Fibroblast of skin of abdomen (primary cell): ENCODE results near the gene SAMD5. TPM values are rescaled to one million over a fixed set of nuclear protein-coding genes. Genes with fewer than 3 reads are reported as not detected.

Experiments
- DNase-seq: peaks from one replicate; pipeline ENCODE4 v3.0.0-alpha.2; 2013
- polyA plus RNA-seq, 2 experiments: library from polyadenylated mRNA; unstranded; fragments of 120-200 nt; gene quantifications; one replicate each; pipeline ENCODE4 v1.2.1, GENCODE V29; 2013; ENCODE audit not compliant: insufficient read length in 2 of 2

The SAMD5 gene
- 0.48 TPM for polyA plus RNA-seq (2013, experiment 1 of 2; ENCODE audit: insufficient read length)
- polyA plus RNA-seq (2013, experiment 2 of 2; ENCODE audit: insufficient read length) = 0.56 TPM

- peak; percentile 58 for DNase-seq
Measured at GRCh38 chr6:147508042-147508865, at the start of gene SAMD5. TSS of gene SAMD5 (plus strand) at chr6:147508690. CDS start at chr6:147508929, 239 bp downstream.

GRCh38 chr6:147459780-147460179, 48.7 kb upstream of the SAMD5 start:
- no peak for DNase-seq

GRCh38 chr6:147463651-147464050, 44.8 kb upstream of the SAMD5 start:
- no peak for DNase-seq

GRCh38 chr6:147467428-147467827, 41.1 kb upstream of the SAMD5 start:
- no peak for DNase-seq

- DNase-seq = no peak
Measured at GRCh38 chr6:147467886-147468285, 40.6 kb upstream of the SAMD5 start.

GRCh38 chr6:147468634-147469033, 39.9 kb upstream of the SAMD5 start:
- DNase-seq = no peak

GRCh38 chr6:147479857-147480256, 28.6 kb upstream of the SAMD5 start:
- DNase-seq = no peak

GRCh38 chr6:147486683-147487082, 21.8 kb upstream of the SAMD5 start:
- no peak for DNase-seq

- DNase-seq = no peak
Measured at GRCh38 chr6:147497472-147497871, 11.0 kb upstream of the SAMD5 start.

GRCh38 chr6:147503587-147503986, 4.9 kb upstream of the SAMD5 start:
- no peak for DNase-seq

GRCh38 chr6:147504848-147505247, 3.6 kb upstream of the SAMD5 start:
- no peak for DNase-seq

GRCh38 chr6:147506704-147507114, 1.8 kb upstream of the SAMD5 start:
- DNase-seq = peak; percentile 39

- DNase-seq = no peak
Measured at GRCh38 chr6:147507162-147508041, 1.1 kb upstream of the SAMD5 start.

- DNase-seq = no peak
Measured at GRCh38 chr6:147508866-147509608, 547 bp downstream of the SAMD5 start.

- no peak for DNase-seq
Measured at GRCh38 chr6:147509891-147510290, 1.4 kb downstream of the SAMD5 start.

- DNase-seq = no peak
Measured at GRCh38 chr6:147510929-147511590, 2.6 kb downstream of the SAMD5 start.

GRCh38 chr6:147514831-147515230, 6.3 kb downstream of the SAMD5 start:
- no peak for DNase-seq

GRCh38 chr6:147515327-147515726, 6.8 kb downstream of the SAMD5 start:
- DNase-seq = no peak

- peak; percentile 23 for DNase-seq
Measured at GRCh38 chr6:147522597-147522996, 14.1 kb downstream of the SAMD5 start.

- no peak for DNase-seq
Measured at GRCh38 chr6:147525519-147526209, 17.2 kb downstream of the SAMD5 start.

GRCh38 chr6:147527197-147527596, 18.7 kb downstream of the SAMD5 start:
- DNase-seq = no peak
